LoVo (cell line): ENCODE measurements around the gene GAREM2.

Source experiments
- DNase-seq: peaks from one replicate; pipeline ENCODE4 v3.0.0-alpha.2; 2016; ENCODE audit warnings: low spot score

Gene GAREM2

GRCh38 chr2:26237868-26238267 lies 65.0 kb downstream of the GAREM2 start:
- DNase-seq, result no peak

GRCh38 chr2:26238311-26238958 lies 65.5 kb downstream of the GAREM2 start:
- no peak for DNase-seq
